ENCODE data around the gene ZDHHC12. TPM values are rescaled to one million over a fixed set of nuclear protein-coding genes. Genes with fewer than 3 reads are reported as not detected.

The ZDHHC12 gene
- total RNA-seq, 1 experiment from 2014 or later: 57.6 TPM

DNA sequence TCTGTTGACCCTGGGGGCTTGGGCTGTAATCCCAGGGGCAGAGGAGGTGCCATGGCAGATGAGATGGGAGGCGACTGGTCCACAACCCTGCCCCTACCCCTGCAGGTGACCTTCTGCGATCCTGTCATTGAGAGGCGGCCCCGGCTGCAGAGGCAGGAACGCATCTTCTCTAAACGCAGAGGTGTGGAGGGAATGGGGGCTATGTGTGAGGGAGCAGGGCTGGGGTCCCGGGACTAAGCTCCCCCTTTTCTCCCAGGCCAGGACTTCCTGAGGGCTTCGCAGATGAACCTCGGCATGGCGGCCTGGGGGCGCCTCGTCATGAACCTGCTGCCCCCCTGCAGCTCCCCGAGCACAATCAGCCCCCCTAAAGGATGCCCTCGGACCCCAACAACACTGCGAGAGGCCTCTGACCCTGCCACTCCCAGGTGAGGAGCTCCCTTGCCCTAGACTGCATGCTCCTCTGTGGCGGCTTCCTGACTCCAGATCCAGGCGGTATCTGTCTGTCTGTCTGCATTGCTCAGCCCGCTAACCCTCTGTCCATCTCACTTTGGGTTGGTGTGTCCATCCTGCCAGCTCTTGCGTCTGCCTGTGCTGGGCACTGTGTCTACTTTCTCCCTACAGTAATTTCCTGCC, 9.9 kb downstream of the ZDHHC12 start:
- Histone ChIP-seq H3K27ac (ENCODE audit: low read depth, low read length) (no peak overlapping the region), H3K9ac (ENCODE audit: low read length) (no peak overlapping the region), H3K4me3 (replicated peaks in 1 of 2; ENCODE audit: low read depth in 1 of 2, low read length in 2 of 2) (no peak overlapping the region), H3K9me2 (ENCODE audit: insufficient read depth) (no peaks in the 10 kb centered on the region), H3K36me3 (ENCODE audit: control insufficient read depth in 1 of 2, insufficient read depth in 2 of 2, low read length in 2 of 2) (peaks cover 5 to 11% of the 10 kb centered on the region in 2 experiments), H3K4me2 (ENCODE audit: low read length) (no peak overlapping the region), H4K20me1 (ENCODE audit: insufficient read depth) (no peaks in the 10 kb centered on the region), H3K27me3 (ENCODE audit: insufficient read depth, low read length) (no peaks in the 10 kb centered on the region), H2AFZ (ENCODE audit: low read depth, low read length, poor library complexity, severe bottlenecking) (no peak overlapping the region), H3K9me3 (ENCODE audit: control insufficient read depth in 1 of 2, insufficient read depth in 1 of 2, low read depth in 1 of 2, low read length in 2 of 2) (no peaks in the 10 kb centered on the region), H3K79me2 (ENCODE audit: insufficient read depth, low read length) (no peaks in the 10 kb centered on the region), H3K4me1 (ENCODE audit: control insufficient read depth in 1 of 2, insufficient read depth in 2 of 2, low read length in 2 of 2) (no peaks in the 10 kb centered on the region)
- POLR2A ChIA-PET: no interaction called here
- intact Hi-C loops (cut with micrococcal nuclease): no loop called here
- DNase-seq (ENCODE audit: low read depth, low spot score): no peak
- ATAC-seq: no peak
- no TSS peak for BruUV-seq (replicated peaks)
- no peak for TF ChIP-seq POLR2A (IDR thresholded peaks at IDR 0.05; ENCODE audit: borderline replicate concordance, extremely low read depth, insufficient read depth, insufficient read length)
- no peak for TF ChIP-seq TCF7L2 (IDR thresholded peaks at IDR 0.05; ENCODE audit: borderline replicate concordance, extremely low read depth, insufficient read depth, insufficient read length)
- no peak for TF ChIP-seq SP1 (IDR thresholded peaks at IDR 0.05; ENCODE audit: low read depth)
- TF ChIP-seq EZH2phosphoT487 (IDR thresholded peaks at IDR 0.05; ENCODE audit: borderline replicate concordance): no peak
- TF ChIP-seq ZNF274 (IDR thresholded peaks at IDR 0.05; ENCODE audit: low read depth, low read length): no peak
- TF ChIP-seq CEBPB (IDR thresholded peaks at IDR 0.05; ENCODE audit: low read depth): no peak
- TF ChIP-seq RAD21 (IDR thresholded peaks at IDR 0.05; ENCODE audit: low read depth): no peak
- TF ChIP-seq, protein P1, sequence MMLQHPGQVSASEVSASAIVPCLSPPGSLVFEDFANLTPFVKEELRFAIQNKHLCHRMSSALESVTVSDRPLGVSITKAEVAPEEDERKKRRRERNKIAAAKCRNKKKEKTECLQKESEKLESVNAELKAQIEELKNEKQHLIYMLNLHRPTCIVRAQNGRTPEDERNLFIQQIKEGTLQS (IDR thresholded peaks at IDR 0.05): no peak
- no peak for TF ChIP-seq EGR1 (IDR thresholded peaks at IDR 0.05; ENCODE audit: low read depth)
- TF ChIP-seq SRF (IDR thresholded peaks at IDR 0.05; ENCODE audit: low read depth): no peak
- TF ChIP-seq EZH2 (IDR thresholded peaks at IDR 0.05): no peak
- no peak for TF ChIP-seq SIN3A (IDR thresholded peaks at IDR 0.05; ENCODE audit: low read depth)
- TF ChIP-seq JUND (IDR thresholded peaks at IDR 0.05): no peak
- TF ChIP-seq, protein P2, sequence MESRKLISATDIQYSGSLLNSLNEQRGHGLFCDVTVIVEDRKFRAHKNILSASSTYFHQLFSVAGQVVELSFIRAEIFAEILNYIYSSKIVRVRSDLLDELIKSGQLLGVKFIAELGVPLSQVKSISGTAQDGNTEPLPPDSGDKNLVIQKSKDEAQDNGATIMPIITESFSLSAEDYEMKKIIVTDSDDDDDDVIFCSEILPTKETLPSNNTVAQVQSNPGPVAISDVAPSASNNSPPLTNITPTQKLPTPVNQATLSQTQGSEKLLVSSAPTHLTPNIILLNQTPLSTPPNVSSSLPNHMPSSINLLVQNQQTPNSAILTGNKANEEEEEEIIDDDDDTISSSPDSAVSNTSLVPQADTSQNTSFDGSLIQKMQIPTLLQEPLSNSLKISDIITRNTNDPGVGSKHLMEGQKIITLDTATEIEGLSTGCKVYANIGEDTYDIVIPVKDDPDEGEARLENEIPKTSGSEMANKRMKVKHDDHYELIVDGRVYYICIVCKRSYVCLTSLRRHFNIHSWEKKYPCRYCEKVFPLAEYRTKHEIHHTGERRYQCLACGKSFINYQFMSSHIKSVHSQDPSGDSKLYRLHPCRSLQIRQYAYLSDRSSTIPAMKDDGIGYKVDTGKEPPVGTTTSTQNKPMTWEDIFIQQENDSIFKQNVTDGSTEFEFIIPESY (IDR thresholded peaks at IDR 0.05; ENCODE audit: extremely low read depth, insufficient replicate concordance, low read length): no peak
- no peak for TF ChIP-seq YY1 (IDR thresholded peaks at IDR 0.05; ENCODE audit: extremely low read depth, insufficient replicate concordance, low read depth, low read length)
- TF ChIP-seq ELF1 (IDR thresholded peaks at IDR 0.05; ENCODE audit: borderline replicate concordance, low read depth): no peak
- no peak for TF ChIP-seq CBX3 (IDR thresholded peaks at IDR 0.05; ENCODE audit: low read depth)
- CTCF ChIA-PET: no interaction called here
- RAD21 ChIA-PET (ENCODE audit: low non-redundant PET in 1 of 2, low total read pairs in 2 of 2, uncharacterized antibody in 2 of 2, unreplicated experiment in 2 of 2): no interaction called here

Measured in HCT116 (cell line).